Suprapubic skin (tissue), 4 donors: ENCODE data around the gene ANKRA2. TPM values are rescaled to one million over a fixed set of nuclear protein-coding genes. Genes with fewer than 3 reads are reported as not detected.

ENCODE experiments used
- DNase-seq, 2 donors: peaks; one replicate each; pipeline ENCODE4 v3.0.0-alpha.2; 2019; ENCODE audit warnings: low spot score in 2 of 2
- H3K27ac ChIP-seq: fragments of 200-600 bp; sonication (generic); one replicate; pipeline ENCODE4 v1.5.1; 2019
- H3K27me3 ChIP-seq: fragments of 200-600 bp; sonication (generic); one replicate; pipeline ENCODE4 v1.5.1; 2019
- H3K36me3 ChIP-seq: fragments of 200-600 bp; sonication (generic); one replicate; pipeline ENCODE4 v1.5.1; 2019
- H3K4me1 ChIP-seq: fragments of 200-600 bp; sonication (generic); one replicate; pipeline ENCODE4 v1.5.1; 2019
- H3K4me3 ChIP-seq: fragments of 200-600 bp; sonication (generic); one replicate; pipeline ENCODE4 v1.5.1; 2019; ENCODE audit warnings: mild to moderate bottlenecking
- H3K9me3 ChIP-seq: fragments of 200-600 bp; sonication (generic); one replicate; pipeline ENCODE4 v1.5.1; 2019
- EP300 ChIP-seq: sonication (generic); formaldehyde crosslinking; IDR thresholded peaks from one replicate; pipeline ENCODE4 v1.6.1; 2017; ENCODE audit warnings: antibody characterized with exemption
- POLR2A ChIP-seq, 2 donors: fragments of 450-650 bp; IDR thresholded peaks; one replicate each; pipeline ENCODE4 v1.6.1; 2017; ENCODE audit warnings: antibody characterized with exemption in 2 of 2, mild to moderate bottlenecking in 2 of 2, moderate library complexity in 2 of 2
- POLR2AphosphoS5 ChIP-seq, 3 donors: sonication (generic); formaldehyde crosslinking; IDR thresholded peaks; one replicate each; pipeline ENCODE4 v1.6.1; 2017; ENCODE audit warnings: antibody characterized with exemption in 3 of 3
- WGBS: methylation state at CpG from one replicate; pipeline ENCODE4 v1.1.5; 2018; 5-methylcytosine and 5-hydroxymethylcytosine counted together
- total RNA-seq, 4 donors: library from RNA; depleted of rRNA; stranded (reverse); fragments of >200 nt; gene quantifications; one replicate each; pipeline ENCODE4 v1.1.0, GENCODE V29; 2016
- TF ChIP-seq, protein P1 (sequence below), 2 donors: fragments of 200-600 bp in 1 of 2; fragments of 450-650 bp in 1 of 2; sonication (generic) in 1 of 2; IDR thresholded peaks; one replicate each; pipeline ENCODE4 v1.5.1; 2016 to 2019; ENCODE audit warnings: antibody characterized with exemption in 2 of 2, mild to moderate bottlenecking in 1 of 2, moderate library complexity in 1 of 2

The ANKRA2 gene, protein sequence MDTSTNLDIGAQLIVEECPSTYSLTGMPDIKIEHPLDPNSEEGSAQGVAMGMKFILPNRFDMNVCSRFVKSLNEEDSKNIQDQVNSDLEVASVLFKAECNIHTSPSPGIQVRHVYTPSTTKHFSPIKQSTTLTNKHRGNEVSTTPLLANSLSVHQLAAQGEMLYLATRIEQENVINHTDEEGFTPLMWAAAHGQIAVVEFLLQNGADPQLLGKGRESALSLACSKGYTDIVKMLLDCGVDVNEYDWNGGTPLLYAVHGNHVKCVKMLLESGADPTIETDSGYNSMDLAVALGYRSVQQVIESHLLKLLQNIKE
- total RNA-seq, result 10 to 100 TPM; 18.8 to 57.9 (median 20.9) TPM

DNA sequence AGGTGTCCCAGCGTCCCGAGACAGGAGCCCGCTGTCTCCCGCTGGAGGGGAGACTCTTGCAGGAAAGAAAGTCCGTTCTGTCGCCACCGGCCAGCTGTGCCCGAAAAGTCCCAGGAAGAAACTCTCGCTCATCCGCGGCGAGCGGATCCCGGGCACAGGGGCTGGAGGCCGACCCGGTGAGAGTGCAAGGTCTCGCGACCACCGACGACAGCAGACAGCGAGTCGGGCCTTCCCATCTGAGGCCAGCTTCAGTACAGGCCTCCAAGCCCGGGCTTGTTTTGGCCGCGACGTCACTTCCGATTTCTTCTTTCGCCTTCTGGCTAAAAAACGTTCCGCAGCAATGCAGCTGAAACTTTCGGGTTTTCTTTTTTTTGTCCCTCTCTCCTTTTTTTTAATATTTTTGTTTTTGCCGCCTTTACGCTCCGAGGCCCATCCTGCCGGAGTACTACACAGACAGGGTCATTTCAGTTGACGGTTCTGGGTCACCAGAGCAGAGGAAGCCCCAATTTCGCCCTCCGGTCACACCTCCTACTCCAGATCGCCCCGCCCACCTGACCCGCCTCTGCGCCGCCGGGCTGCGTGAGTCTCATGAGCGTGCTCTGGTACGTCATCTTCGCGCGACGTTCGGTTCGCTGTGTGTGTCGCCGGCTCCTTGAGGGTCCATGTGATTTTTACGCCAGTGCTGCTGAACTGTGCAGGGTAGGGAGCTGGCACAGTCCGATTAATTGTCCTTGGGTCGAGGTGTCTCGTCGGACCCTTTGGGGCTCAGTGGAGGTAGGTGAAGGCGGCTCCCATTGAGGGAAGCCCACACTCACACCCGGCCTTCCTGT is at the start of gene ANKRA2, which contains the start of gene UTP15:
Gene ANKRA2 (minus strand): TSS at position 501 of the 830 bp plus-strand sequence. CDS start 2,758 bp downstream, outside the sequence.
Gene UTP15 (plus strand): TSS at position 605 of the 830 bp plus-strand sequence. CDS start 1,602 bp downstream, outside the sequence.
- H3K9me3 ChIP-seq, result no peaks in the 10 kb centered on the region
- H3K4me3 ChIP-seq, result peak within 1 kb of the TSS; percentile 92
- H3K4me1 ChIP-seq, result peaks cover 41% of the 10 kb centered on the region
- TF ChIP-seq, protein P1, sequence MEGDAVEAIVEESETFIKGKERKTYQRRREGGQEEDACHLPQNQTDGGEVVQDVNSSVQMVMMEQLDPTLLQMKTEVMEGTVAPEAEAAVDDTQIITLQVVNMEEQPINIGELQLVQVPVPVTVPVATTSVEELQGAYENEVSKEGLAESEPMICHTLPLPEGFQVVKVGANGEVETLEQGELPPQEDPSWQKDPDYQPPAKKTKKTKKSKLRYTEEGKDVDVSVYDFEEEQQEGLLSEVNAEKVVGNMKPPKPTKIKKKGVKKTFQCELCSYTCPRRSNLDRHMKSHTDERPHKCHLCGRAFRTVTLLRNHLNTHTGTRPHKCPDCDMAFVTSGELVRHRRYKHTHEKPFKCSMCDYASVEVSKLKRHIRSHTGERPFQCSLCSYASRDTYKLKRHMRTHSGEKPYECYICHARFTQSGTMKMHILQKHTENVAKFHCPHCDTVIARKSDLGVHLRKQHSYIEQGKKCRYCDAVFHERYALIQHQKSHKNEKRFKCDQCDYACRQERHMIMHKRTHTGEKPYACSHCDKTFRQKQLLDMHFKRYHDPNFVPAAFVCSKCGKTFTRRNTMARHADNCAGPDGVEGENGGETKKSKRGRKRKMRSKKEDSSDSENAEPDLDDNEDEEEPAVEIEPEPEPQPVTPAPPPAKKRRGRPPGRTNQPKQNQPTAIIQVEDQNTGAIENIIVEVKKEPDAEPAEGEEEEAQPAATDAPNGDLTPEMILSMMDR (IDR thresholded peaks at IDR 0.05), result no peak
- TF ChIP-seq POLR2A (IDR thresholded peaks at IDR 0.05) (peak in 1 of 2 donors; percentile 54), EP300 (no peak), POLR2AphosphoS5 (IDR thresholded peaks at IDR 0.05) (peak; percentile 66 to 97 (median 76))
- H3K27ac ChIP-seq, result peak within 1 kb of the TSS; percentile 95
- no peaks in the 10 kb centered on the region for H3K27me3 ChIP-seq
- DNase-seq, result peak; percentile 99 to 100
- under 1% methylated on average over 45 of the region's 62 CpGs for WGBS
- peaks cover 27% of the 10 kb centered on the region for H3K36me3 ChIP-seq

DNA sequence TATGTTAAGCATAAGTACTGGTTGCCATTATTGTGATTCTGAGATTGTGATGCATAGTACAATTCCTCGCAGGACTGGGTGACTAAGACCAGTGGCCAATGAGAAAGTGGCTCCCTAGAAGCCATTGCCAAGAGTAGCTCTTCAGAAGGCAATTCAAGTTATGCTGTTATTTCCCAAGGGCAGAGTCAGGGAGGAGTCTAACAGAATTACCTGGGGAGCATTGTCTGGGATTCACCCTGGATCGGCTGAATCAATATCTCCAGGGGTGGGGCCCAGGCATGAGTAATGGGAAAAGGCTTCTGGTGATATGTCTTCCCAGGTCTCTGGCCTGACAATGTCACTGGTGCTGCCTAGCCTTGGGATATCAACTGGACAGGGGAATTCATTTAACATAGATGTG is 49.6 kb upstream of the ANKRA2 start:
- H3K4me1 ChIP-seq, result no peaks in the 10 kb centered on the region
- no peaks in the 10 kb centered on the region for H3K27me3 ChIP-seq
- WGBS, result 58% methylated on average over 2 of the region's 2 CpGs
- no peak overlapping the region for H3K4me3 ChIP-seq
- no peaks in the 10 kb centered on the region for H3K9me3 ChIP-seq
- no peaks in the 10 kb centered on the region for H3K36me3 ChIP-seq
- H3K27ac ChIP-seq, result no peak overlapping the region
- no peak for DNase-seq
- TF ChIP-seq POLR2AphosphoS5 (IDR thresholded peaks at IDR 0.05), result peak in 1 of 3 donors; percentile 14
- TF ChIP-seq, protein P1 (IDR thresholded peaks at IDR 0.05), result no peak
- TF ChIP-seq POLR2A (IDR thresholded peaks at IDR 0.05), result no peak
- TF ChIP-seq EP300, result no peak

GRCh38 chr5:73612799-73613198 is 47.4 kb upstream of the ANKRA2 start:
- H3K27ac ChIP-seq, result no peak overlapping the region
- WGBS, result 73% methylated on average over 3 of the region's 3 CpGs
- H3K27me3 ChIP-seq, result no peaks in the 10 kb centered on the region
- no peak overlapping the region for H3K4me3 ChIP-seq
- no peaks in the 10 kb centered on the region for H3K9me3 ChIP-seq
- no peaks in the 10 kb centered on the region for H3K36me3 ChIP-seq
- H3K4me1 ChIP-seq, result no peaks in the 10 kb centered on the region
- no peak for DNase-seq
- TF ChIP-seq POLR2AphosphoS5 (IDR thresholded peaks at IDR 0.05) (no peak), POLR2A (IDR thresholded peaks at IDR 0.05) (no peak), EP300 (no peak)
- TF ChIP-seq, protein P1 (IDR thresholded peaks at IDR 0.05), result no peak

DNA sequence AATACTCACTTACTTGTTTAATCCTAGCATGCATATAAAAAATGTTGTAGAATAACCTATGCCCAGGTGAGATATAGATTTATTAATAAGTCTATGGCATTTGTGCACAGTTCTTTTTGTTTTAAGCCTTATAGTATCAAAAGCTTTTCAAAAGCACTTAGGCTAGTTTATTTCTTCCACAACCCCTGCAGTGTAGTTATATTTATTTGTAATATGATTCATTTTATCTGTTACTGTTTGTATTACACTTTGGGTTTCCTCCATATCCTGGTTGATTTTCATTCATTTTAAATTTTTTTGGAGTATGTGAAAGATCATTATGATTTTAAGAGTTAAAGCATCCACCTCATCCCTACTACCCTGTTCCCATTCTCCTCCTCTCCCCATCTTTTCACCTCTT is 41.8 kb upstream of the ANKRA2 start:
- H3K4me1 ChIP-seq, result peaks cover 11% of the 10 kb centered on the region
- TF ChIP-seq POLR2AphosphoS5 (IDR thresholded peaks at IDR 0.05), result no peak
- TF ChIP-seq EP300, result no peak
- TF ChIP-seq, protein P1 (IDR thresholded peaks at IDR 0.05), result no peak
- TF ChIP-seq POLR2A (IDR thresholded peaks at IDR 0.05), result no peak
- no peaks in the 10 kb centered on the region for H3K36me3 ChIP-seq
- H3K4me3 ChIP-seq, result no peak overlapping the region
- no peaks in the 10 kb centered on the region for H3K9me3 ChIP-seq
- no peak for DNase-seq
- H3K27ac ChIP-seq, result no peak overlapping the region
- H3K27me3 ChIP-seq, result peaks cover 3% of the 10 kb centered on the region
